UCSD-AML1 (cell line): Measurements from ENCODE around the gene GLIS1.
A peak's percentile ranks its signal among the peaks of the same experiment; 100 is the strongest.

Experiments used
- DNase-seq: peaks from one replicate; lab custom pipeline; 2025; ENCODE audit not compliant: unreplicated experiment; lab: John Stamatoyannopoulos, UW

Gene GLIS1

DNA sequence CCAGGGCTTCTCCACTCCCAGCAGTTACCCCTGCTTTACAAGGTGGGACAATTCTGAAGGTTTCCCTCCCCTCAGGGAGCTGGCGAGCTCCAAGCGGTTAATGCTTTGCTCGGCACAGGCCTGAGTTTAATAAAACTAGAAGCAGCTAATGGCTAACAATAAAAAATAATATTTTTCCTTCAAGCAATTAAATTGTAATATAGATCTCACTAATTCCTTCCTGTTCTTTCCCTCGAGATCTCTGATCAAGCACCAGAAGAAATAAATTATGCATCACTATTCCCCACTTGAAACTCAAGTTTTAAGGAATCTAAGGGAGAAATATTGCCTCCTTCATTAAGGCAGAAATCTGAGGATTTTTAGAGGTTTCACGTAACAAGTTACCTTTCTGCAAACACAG is 42.9 kb downstream of the GLIS1 start:
- no peak for DNase-seq

DNA sequence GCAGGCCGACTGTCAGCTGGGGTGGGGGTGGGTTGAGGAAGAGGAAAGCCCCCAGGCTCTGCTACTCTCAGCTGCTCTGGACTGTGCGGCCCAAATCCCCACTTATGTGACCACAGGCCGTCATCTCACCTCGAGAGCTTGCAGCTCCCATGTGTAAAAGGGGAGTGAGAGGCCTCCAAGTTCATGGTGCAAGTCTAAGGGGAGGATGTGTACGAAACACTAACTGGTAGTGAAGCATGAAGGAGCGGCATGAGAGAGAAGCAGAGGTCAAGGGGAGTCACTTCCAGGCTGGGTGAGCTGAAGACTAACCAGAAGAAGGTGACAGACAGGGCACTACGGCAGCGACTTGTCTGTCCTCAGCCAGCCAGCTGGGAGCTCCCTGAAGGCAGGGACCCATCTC is 43.8 kb downstream of the GLIS1 start:
- DNase-seq, result no peak

DNA sequence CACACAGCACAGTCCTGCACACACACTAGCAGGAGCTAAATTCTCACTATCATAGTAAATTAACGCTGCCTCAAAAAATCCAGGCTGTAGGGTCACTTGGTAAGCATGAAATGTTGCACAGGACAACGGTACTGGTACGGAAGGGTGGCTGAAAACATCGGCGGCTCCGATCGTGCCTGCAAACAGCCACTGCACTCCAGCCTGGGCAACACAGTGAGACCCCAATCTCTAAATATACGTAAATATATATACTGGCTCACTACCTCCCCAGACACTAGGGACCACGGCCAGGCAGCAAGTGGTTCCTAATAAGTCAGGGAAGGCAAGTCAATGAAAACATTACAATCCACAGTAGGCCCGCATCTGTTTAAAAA is 44.3 kb downstream of the GLIS1 start:
- DNase-seq, result no peak

DNA sequence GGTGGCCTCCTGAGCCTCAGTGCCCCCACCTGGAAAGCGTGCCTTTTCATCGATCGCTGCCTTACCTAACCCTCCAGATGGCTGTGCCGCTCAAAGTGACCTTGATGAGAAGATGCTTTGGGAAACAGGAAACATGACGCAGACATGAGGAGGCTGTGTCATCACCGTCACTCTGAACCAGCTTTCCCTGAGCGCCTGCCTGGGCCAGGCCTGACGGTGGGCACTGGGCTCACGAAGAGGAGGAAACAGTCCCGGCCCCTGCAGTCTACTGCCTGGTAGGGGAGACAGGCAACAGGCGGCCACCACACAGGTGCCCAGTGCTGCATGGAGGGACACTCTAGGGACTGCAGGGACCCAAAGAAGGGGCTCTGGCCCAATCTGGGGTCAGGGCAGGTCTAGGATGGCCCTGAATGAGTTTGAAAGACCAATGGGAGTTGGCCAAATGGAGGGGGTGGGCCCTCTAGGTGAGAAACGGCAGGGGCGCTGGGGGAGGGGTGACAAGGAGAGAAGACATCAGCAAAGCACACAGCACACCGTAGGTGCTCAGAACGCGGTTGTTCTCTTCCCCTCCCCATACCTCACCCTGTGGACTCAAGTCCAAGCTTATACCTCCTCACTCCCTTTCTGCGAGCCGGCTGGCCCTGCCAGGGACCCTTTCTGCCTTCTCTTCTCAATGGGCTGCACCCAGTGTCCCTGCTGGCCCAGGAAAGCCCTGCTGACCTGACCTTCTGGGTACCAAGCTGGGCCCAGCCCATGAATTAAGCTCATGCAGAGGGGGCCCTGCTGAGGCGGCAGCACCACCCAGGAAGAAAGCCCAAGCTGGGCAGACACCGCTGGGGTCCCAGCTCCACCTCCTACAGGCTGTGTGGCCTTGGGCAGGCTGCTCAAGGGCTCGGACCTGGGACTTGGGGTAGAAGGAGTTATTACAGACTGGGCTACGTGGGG is 44.9 kb downstream of the GLIS1 start:
- DNase-seq, result no peak

DNA sequence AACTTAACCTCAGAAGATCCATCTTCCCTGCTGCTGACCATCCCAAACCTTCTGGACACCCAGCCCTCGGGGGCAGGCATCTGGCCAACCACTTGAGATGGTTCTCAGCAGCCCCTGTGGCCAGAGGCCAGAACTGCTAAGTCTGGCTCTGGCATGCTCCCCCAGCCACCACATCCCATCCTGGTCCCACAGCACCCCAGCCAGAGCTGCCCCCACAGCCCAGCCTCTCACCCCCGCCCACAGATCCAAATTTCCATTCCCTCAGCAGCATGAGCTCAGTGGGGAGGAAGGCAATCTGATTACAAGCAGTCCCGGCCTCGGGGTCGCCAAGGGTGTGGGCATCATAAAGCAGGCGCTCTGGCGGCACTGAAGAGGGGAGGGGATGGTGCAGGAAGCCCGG is 45.6 kb downstream of the GLIS1 start:
- no peak for DNase-seq

DNA sequence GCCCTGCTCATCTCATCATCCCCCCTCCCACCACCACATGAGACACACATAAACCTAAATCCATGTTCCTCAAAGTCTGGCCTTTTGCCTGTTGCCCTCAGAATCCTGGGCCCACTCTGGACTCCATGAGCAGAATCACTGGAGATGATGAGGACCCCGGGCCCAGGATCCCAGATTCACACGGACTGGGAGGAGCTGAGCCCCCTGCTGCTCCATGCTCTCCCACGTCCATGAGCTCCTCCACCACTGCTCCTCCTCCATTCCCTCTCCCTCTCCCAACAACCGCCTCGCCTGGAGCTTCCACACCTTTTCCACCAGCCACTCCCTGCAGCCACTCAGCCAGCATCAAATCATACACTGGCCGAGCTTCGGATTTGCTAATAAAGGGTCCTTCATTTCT is 47.6 kb downstream of the GLIS1 start:
- DNase-seq, result no peak

DNA sequence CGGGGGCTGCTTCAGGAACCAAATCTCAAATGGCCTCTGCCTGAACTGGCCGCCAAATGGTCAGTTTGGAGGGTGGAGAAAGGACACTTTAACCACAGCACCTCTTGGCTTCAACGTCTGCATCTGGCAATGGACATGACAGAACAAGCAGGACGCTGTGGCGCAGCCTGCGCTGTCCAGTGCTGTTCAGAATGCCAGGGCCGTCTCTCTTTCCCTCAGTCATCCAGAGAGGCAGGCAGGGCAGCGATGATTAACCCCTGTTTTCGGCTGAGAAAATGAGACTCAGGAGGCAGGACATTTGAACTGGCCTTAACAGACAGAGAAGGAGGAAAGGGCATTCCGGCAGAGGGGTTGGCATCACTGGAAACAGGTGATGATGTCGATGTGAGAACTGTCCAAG is 48.6 kb downstream of the GLIS1 start:
- DNase-seq, result no peak

DNA sequence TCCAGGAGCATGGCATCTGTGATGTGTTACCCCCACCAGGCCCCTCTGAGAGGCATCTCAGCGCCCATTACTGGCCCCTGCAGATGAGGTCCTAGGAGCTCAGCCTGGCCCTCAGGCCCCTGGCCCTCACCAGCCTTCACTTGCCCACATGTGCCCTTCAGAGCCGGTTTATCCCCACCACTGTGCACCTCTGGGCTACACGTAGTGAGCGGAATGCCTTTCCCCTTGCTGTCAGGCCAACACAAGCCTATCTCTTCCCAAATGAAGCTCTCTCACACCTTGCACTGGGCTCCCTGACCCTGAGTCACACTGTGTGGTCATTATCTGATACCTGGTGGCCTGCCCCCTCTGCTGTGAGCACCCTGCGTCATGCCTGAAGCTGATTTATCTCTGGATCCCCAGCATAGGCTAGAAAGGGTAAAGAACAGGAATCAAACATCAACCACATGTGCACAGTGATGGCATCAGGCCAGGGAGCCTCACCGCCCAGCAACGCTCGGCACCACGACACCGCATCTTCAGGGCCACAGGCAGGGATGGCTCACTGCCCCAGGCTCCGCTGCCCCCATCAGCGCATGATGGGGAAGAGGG is 49.1 kb downstream of the GLIS1 start:
- DNase-seq, result no peak

DNA sequence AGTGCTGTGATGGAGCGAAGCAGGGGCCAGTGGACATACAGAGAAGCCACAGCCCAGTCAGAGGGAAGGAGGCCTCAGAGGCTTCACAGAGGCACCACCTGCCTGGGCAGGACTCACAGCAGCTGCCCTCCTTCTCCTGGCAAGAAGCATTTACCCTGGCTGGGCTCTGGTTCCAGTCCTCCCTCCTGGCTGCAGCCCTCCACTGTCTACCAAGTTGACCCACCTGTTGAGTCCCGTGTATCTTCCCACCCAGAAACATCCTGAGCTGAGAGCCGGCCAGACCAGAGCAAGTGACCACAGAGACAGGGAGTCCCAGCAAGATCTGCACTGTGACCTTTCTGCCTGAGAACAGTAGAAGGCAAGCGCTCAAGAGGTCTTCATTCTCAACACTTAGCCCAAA is 49.7 kb downstream of the GLIS1 start:
- DNase-seq, result no peak

DNA sequence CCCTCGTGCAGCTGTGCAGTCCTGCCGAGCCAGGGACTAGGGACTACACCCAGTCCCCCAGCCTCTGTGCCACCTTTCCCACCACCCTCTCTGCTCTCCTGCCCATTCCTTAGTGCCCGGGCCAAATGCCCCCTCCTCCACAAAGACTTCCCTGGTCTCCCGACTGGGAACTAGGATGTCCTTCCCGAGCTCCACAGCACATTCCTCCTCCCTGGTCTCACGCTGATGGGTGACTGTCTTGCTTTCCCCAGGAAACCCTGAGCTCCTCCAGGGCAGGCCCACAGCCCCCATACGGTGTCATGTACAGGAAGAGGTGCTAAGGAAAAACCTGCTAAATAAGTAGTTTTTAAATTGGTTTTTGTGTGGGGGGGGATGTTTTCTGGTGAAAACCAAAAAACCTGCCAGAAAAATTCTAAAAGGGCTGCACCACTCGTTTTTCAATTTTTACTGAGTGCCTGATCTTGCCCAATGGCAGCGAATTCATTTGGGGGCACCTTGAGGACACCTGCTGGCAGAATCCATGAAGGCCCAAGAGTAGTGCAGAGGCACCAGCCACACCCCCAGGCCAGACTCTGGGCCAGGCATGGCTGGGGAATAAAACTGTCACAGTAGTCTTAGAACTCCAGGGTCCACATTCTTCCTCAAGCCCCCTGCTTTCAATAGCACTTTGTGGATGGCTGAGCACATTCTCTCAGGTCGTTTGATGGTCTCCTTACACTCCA is 50.4 kb downstream of the GLIS1 start:
- no peak for DNase-seq

DNA sequence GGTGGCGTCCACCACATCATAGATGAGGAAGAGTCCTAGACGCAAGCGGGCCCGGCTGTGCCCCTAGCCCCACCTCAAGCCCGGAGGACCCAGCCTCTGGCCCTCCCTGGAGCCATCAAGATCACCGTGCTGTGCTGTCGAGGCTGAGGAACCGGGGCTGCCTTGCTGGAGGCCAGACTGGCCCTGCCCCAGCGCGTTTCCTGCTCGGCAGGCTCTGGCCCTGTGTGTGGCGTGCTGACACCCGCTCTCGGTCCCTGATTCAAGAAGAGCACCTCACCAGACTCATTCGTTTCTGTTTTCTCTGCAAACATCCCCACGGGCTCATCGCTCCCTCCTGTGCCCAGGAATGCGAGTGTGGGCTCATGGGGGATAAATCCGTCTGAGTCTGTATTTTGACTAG is 51.1 kb downstream of the GLIS1 start:
- no peak for DNase-seq

DNA sequence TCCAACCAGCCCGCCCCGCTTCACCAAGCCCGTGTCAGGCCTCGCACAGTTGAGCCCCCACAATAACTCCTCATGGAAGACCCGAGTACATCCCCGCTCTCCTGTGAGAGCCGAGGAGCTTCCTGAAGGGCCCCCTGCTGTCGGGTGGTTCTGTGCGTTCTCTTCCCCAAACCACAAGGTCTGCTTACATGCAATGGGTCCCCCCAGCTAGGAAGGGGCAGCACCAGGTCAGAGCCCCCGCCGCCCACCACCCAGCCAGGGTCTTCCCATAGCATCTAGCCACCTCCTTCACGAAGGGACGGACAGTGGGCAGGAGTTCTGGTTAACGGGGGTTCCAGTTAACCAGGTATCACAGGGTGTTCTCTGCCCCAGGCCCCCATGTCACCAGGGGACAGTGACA is 51.5 kb downstream of the GLIS1 start:
- DNase-seq, result no peak

DNA sequence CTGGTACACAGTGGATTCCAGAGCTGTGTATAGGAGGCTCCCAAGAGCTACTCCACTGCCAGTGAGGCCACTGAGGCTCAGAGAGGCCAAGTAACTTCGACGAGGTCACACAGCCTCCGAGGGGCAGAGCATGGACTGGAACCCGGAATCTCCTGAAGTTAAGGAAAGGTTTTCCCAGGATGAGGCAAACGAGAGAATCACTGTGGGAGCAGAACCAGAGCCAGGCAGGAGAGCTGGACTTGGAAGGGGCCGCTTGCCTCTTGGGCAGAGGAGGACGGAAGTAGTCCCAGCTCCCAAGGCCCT is 52.0 kb downstream of the GLIS1 start:
- DNase-seq, result no peak

DNA sequence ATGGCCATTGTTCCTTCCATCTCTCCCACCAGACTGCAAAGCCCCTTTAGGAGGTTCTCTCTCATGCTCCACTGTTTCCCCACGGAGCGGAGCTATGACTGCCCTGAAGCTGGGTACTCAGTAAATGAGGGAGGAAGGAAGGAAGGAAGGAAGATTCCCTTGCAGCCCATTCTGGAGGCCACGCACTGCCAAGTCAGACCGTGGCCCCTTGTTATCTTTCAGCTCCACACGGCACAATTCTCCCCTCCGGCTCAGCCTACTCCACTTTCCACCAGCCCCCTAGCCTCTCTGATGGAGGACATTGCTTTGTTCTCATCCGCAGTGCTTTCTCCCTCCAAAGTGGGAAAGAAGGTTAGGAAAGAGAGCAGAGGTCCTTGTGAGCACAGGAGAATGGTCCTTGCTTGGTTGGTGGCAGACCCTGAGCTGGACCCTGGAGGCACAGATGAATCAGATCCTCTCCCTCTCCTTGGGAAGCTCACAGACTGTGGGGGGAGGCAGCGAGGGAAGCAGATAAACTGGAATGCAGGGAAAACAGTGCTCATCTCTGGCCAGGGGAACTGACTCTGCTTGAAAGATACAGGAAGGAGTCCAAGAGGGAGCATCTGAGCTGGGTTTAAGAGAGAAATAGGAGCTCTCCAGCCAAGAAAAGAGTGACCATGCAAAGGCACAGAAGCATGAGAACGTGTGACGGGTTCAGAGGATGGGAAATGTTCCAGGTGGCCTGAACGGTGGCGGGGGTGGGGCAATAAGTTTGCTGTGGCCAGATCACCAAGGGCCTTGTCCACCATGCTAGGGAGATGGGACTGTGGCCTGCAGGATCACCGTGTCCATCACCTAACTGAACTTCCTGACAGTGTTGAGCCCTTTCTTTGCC is 52.6 kb downstream of the GLIS1 start:
- DNase-seq, result no peak

DNA sequence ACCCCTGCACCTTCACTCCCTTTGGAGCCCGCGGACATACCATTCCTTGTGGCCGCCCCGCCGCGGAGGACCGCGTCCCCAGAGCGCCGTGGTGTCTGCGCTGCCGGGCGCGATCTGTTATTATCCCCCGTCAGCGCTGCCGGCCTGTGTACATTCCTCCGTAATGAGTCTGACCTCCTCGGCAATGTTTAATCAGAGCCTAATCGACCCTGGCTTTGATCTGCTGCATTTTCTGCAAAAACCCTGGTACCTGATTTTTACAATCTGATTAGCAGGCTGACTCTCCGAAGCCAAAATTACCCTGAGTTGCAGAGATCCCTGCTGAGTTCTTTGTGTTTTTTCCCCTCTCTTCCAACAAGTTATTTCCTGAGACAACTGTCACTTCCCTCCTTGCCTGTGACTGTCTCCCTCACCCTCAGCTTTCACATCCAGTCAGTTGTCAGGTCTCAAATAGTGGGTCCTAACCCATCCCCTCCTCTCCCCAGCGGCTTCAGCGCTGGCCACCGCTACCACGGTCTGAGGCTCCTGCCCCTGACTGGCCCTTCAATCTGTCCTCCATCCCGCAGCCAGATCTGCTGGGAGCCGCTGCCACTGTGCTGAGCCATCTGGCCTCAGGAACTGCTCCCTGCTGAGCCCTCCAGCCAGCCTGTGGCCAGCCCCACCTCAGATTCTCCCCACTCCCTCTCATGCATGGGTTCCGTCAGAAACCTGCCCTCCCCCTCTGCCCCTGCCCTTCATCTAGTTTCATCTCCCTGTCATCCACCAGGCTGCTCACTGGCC is 53.5 kb downstream of the GLIS1 start:
- DNase-seq, result no peak

DNA sequence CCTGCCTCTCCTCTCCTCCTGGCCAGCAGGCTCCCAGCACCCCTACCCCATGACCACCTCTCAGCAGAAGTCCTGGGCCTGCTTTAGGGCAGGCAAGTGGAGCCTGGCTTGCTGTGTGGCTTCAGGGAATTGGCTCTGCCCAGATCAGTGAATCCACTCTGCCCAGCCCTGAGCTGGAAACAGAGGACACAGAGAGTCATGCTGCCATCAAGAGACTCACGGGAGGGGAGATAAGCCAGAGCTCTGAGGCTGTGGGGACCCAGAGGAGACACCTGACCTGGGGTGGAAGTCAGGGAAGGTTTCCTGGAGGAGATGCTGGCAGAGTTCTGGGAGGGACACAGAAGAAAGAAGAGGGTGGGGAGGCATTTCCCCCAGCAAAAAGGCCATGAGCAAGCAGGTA is 54.2 kb downstream of the GLIS1 start:
- DNase-seq, result no peak

DNA sequence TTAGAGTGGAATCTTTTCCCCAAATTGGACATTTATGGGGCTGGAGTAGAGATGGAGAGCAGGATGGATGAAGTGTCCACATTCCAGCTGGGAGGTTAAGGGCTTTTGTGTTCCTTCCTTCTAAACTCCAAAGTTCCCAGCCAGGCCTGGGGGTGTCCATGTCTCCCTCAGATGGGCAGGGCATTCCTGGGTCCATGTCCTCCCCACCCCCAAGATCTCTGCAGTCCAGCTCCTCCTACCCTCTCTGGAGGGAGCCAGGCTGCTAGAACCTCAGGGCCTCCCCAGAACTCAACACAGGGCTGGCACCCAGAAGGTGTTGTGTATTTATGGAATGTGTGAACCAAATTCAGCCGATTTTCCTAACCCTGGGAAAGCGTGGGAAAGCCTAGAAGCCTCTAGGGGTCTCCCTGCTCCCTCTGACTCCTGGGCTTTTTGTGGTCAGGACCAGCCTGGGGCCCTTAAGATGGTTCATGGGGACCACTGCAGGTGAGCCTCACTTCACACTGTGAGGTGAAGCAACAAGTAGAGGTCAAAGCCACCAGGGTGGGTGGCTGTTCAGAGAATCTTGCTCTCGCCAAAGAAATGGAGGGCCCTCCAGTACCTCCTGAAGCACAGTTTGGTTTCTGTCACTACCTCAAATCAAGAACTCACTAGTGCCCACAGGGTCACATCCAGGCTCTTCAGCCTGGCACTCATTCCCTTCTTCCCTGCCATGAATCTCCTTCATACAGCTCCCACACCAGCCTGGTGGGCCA is 54.8 kb downstream of the GLIS1 start:
- no peak for DNase-seq

DNA sequence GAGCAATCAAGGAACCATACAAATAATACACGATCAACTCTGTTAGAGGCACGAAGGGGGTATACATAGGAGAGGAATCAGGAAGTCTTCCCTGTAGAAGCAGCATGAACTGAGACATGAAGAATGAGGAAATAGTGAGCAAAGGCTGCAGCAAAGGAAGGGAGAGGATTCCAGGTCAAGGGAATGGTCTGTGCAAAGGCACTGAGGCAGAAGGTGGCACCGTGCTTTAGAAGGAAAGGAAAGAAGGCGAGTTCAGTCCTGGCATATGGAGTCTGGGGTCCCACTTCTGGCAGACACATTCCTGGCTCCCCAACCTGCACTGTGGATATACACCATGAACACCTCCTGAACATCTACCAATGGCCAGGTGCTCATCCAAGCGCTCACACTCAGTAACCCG is 56.1 kb downstream of the GLIS1 start:
- no peak for DNase-seq

DNA sequence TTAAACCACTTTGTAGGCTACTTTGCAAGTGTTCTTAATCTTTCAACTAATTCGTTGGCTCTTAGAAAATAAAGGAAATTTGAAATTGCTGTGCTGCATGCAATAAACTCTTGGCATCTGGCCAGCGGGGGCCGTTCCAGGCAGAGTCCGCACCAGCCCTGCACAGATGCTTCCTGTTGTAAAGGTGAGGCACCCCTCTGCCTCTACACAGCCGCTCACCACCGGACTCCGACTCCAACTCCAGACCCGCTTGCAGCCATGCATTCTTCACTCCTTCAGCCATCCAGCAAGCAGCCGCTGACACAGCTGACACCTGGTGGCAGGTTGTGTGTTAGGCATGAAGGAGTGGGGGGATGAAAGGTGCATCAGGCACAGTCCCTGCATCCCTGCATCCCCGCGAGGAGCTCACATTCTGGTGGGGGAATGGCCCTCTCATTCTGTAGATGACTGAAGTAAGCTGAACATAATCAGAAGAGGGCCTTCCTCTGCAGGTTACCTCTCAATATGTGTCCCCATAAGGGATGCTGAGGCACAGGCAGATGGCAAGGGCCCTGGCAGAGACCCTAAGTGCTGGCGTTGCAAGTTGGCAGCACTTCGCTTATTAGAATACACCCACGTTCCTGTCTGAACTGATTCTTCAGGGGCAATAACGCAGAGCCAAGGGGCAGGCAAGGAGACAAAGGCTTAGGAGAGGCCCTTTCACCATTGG is 56.8 kb downstream of the GLIS1 start:
- DNase-seq, result peak; percentile 57
